HG03159 (cell line): ENCODE measurements around the gene ATRIP.
A peak's percentile ranks its signal among the peaks of the same experiment; 100 is the strongest.

Experiments used
- ATAC-seq: cut with Tn5 transposase; IDR thresholded peaks from one replicate; pipeline ENCODE4 v1.9.1; 2021; ENCODE audit warnings: mild to moderate bottlenecking, moderate library complexity; ENCODE audit not compliant: unreplicated experiment

Gene ATRIP

DNA sequence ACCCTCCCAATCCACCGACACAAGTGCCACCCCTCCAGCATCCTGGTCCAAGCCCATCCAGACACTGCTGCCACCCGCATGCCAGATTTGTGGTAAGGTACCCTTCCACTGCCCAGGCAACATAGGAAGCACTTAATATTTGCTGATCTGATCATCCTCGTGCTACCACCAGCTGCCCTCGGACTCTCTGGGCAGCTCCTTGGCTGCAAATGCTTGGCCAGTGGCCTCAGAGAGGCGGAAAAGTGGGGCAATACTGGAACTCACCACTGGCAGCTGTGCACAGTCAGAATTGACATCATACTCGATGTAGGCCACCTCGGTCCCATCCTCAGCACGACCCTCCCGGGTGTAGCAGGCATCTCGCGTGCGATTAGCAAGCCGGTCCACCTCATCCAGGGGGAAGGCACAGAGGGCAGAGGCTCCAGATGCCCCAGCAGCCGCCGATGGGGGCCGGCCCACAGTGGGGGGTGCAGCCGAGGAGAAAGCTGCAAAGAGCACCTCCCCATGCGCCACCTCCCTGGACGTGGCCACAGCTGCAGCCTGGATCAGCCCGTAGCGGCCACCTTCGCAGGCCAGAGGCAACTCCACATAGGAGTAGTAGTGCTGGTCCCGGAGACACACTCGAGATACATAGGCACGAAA, 23.2 kb upstream of the ATRIP start:
- ATAC-seq = no peak

DNA sequence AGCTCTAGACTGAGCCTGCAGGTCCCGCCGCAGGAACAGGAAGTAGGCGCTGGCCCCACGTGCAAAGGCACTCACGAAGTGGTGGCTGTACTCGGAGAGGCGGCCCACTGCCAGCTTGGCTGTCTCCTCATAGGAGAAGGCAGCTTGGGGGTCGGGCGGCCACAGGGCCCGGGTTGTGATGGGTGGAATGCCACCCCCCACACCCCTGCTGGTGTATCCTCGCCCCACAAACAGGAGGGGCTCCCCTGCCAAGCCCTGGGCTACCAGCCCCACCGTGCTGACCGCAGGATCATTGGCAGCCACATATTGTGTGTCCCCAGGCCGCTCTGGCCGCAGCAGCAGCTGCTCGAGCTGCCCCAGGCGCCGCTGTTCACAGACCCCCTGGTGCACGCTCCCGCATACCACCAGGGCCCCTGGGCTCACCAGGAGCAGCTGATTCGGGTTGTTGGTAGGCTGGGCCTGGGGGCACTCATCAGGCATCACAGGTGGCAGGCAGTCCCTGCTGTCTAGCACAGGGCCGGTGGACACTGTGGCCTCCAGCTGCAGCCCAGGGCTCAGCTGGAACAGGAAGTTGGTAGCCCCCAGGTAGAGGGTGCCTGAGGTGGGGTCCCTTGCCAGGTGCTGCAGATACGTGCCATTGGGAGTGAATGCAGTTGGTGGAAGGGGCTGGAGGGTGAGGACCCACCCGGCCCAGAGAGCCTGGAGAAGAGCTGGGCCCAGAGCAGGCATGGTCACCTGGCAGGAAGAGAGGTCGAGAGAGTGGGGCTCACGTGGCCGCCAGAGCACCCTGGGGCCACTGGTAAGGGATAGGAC, 22.4 kb upstream of the ATRIP start:
- ATAC-seq = no peak

DNA sequence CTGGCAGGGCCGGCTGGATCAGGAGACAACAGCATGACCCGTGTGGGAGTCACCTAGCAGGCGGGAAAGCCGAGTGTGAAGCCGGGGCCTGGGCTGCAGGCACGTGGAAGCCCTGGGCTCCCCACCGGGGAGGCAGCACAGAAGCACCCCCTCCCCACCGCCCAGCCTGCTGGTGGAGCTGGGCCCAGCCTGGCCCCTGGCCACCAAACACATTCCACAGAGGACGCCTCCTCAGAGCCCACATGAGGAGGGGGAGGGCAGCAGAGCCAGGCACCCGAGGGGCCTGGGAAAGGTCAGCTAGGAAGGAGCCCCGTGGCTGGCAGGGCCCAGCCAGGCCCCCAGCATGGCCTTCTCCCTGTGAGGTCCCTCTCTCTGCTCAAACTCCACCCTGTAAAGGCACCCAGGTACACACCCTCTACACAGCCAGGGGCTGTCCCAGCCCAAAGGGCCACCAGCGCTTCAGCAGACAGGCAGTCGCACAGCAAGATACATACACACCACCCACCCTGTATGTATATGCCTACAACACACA, 21.2 kb upstream of the ATRIP start:
- no peak for ATAC-seq

DNA sequence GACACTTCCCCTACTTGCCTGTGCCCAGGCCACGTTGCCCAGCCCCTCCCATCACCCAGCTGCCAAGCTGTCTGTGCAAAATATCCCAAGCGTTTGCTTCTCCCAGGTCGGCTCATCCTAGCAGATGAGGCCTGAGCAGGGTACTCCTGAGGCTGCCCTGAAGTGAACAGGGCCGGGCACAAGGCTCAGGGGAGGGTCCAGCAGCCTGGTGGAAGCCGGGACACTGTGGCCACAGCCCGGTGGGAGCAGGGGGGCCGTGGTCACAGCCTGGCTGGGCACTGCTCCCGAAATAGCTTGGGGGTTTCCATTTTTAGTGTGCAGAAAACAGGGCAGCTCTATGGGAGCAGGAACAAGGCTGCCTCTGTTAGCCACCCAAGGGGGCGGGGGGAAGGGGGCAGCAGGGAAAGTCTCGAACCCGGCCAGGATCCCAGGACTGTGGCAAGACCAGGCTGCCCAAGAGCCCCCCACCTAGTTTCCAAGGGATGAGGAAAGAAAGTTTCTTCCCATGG, 20.1 kb upstream of the ATRIP start:
- ATAC-seq = no peak

DNA sequence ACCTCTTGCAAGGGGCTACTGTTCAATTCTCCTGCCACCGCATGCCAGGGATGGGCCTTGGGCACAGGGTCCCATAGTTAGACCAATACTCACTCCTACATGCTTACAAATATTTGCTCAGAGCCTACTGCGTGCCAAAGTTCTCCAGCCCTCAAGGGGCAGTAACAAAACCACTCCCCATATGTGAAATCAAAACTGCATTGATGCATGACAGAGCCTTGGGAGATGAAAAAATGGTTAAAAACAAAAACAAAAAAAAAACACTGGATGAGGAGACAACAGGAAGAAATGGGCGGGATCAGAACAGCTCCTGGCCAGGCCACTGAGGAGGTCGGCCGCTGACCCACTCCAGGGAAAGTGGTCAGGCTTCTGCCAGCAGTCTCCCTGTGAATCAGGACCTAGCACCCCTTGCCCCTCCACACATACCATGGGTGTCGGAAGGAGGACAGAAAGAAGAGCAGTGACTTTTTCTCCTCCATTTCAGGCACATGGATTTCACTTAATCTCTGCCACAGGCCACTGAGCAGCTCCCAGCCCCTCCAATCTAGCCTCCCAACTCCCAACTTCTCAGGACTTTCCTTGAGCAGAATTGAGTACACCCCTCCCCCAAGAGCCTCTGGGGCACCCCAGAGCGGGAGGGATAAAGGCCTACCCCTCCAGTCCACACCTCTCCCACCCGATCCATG, 19.4 kb upstream of the ATRIP start:
- no peak for ATAC-seq

DNA sequence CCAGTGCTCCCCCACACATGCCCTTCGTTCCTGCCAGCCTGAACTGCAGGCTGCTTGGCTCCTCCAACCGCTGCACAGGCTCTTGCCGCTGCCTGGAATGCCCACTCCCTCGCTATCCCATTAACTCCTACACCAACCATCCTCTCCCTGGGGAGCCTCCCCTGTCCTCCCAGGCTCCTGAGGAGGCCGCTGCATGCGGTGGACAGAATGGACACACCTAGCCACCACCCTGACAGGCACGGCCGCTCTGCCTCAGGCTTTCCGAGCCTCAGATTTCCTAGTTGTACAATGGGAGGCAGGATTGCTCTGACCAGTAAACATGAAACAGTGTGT, 18.9 kb upstream of the ATRIP start:
- ATAC-seq = no peak

DNA sequence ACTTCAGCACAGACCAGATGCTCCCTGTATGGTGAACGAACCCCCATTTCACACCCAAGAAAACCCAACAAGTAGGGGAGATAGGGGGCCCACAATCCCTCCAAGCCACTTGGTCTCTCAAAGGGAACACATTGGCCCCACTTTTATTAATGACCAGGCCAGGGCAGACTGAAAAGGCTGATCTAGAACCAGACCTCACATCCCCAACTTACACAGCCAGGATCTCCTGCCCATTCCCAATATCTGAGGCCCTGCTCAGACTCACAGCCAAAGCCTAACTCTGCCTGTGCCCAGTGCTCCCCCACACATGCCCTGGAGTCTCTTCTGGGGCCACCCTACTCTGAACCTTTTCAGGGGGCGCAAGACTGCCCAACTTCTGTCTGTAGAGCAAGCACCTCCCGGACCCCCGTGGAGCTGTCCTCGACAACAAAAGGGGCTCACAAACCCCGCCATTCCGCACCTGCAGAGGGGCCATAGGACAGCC, 18.4 kb upstream of the ATRIP start:
- no peak for ATAC-seq

DNA sequence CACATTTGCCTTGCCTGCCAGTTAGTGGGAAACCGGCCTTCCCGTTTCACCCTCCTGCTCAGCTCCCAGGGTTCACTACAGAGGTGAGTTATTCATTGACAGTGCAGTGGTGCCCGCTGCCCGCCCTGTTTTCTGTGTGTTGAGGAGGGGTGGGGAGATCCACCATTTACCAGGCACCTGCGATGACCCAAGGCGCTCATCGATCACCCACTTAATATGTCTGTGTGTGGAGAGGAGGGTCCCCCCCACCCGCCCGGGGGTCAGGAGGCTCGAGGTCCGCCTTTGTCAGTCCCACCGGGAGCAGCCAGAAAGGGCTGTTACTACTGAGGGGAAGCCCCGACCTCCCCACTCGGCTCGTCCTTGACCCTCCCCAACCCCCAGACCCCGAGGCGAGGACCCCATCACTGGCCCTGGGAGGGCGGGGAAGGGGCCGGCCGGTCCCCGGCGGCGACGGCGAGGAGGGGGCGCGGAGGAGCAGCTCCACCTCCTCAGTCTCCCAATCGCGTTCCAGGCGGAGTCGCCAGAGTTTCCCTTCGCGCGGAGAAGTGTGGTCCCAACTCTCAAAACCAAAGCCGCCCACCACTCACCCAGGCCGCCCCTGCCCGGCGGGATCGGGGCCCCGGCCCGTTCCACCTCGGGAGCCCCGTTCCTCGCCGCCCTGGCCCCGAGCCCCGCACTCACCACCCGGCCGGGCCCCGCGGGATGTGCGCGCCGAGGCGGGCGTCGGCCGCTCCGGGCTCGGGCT, 17.8 kb upstream of the ATRIP start:
- peak; percentile 31 for ATAC-seq

DNA sequence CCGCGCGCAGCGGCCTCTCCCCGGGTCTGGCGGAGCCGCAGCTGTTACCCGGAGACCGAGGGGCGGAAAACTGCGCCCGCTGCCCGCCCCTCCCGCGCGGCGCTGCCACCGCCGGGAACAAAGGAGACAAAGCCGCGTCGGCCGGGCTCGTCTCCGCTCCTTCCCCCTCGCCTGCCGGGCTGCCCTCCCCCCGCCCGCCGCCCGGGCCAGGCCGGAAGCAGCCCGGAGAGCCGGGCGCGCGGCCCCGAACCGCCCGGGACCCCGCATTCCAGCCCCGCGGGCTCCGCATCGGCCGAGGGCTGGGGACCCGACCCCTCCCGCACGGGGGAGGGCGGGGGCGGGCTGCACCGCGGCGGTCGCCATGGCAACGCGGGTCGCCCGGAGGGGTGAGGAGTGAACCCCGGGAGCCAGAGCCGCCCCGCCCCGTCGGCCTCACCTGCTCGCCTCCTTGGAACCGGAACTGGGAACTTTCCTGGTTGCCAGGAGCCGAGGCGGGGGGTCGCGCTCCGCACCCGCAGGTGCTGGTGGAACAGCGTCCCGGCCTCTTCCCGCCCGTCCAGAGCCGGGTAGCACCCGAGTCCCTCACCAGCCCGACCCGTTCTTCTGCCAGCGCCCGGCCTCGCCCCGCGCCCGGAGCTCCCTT, 17.1 kb upstream of the ATRIP start:
- peak; percentile 45 for ATAC-seq

DNA sequence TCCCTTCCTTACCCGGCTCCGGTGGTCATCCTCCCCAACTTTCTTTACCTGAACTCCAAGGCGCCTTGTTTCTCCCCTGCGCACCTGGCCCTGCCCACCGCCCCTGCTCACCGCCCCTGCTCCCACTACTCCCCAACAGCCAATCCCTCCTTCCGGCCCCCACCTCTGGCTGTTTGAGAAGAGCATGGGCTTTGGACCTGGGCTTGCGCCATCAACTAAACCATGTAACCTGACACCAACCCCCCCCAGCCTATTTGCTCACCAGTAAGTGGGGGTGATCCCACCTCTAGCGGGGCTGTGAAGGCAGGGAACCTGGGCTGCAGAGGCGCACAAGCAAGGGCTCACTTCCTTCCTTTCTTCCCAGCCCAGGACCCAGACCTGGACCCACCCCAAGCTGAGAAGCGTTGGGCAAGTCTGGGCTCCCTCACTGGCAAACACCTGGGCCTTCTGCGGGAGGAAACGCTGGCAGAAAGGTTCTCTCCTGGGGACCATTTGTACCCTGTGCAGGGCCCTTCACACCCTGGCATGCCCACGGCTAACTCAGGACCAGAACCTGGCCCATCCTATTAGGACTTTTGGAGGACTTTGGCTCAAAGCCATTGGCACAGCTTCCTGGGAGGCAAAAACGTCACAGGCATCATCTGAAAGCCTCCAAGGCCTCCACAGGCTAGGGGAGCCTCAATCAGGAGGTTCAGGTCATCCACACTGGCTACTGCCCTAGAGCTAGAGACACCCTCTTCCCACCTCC, 16.4 kb upstream of the ATRIP start, which contains the start of gene PLXNB1:
Gene PLXNB1 (minus strand): TSS at position 127 of the 748 bp plus-strand sequence. CDS start 5,475 bp downstream, outside the sequence.
- no peak for ATAC-seq

DNA sequence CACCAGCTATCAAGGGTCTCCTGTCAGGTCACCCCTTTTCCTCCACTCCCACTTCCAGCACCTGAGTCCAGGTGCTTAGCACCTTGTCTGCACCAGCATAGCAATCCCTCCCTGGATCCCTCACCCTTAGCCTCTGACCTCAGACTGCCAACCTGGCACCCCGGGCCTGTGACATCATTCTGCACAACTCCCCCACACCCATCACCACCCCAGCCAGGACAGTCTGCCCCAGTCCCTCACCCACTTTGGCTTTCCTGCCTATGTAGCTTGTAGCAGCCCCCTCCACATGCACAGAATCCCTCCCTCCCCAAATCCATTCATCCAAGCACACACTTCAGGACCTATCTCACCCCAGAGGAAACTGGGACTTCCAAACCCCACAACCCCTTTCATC, 15.8 kb upstream of the ATRIP start:
- ATAC-seq = no peak

DNA sequence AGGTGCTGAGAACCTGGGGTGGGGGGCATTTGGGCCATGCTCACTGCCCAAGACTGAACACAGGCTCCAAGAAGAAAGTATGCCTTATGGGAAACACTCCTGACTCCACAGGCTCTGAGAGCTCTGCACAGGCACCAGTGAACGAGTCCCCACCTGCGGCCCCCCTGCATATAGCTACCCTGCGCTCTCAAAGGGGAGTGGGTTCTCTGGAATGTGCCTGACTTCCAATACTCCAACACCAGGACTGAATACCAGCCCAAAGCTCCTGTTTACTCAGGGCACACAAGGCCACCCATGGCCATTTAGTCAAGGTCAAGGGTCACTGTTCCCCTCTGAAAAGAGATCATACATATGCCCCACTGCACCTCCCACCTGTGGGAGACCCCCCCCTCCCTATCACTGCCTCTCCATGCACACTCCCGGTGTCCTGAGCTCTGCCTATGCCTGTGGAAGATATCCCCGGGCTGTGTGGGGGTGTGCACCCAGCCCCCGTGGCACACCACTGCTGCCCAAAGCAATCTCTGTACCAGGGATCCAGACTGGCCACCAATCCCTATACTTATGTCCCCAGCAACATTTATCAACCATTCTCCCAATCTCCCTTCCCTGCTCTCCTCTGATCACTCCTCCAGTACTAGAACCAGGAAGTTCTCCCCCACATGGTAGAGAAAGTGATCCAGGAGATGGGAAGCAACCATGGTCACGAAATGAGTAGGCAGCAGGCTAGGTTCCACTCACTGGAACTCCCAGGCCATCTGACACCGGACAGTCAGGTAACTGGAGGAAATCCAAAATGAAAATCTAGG, 15.1 kb upstream of the ATRIP start:
- ATAC-seq = no peak

DNA sequence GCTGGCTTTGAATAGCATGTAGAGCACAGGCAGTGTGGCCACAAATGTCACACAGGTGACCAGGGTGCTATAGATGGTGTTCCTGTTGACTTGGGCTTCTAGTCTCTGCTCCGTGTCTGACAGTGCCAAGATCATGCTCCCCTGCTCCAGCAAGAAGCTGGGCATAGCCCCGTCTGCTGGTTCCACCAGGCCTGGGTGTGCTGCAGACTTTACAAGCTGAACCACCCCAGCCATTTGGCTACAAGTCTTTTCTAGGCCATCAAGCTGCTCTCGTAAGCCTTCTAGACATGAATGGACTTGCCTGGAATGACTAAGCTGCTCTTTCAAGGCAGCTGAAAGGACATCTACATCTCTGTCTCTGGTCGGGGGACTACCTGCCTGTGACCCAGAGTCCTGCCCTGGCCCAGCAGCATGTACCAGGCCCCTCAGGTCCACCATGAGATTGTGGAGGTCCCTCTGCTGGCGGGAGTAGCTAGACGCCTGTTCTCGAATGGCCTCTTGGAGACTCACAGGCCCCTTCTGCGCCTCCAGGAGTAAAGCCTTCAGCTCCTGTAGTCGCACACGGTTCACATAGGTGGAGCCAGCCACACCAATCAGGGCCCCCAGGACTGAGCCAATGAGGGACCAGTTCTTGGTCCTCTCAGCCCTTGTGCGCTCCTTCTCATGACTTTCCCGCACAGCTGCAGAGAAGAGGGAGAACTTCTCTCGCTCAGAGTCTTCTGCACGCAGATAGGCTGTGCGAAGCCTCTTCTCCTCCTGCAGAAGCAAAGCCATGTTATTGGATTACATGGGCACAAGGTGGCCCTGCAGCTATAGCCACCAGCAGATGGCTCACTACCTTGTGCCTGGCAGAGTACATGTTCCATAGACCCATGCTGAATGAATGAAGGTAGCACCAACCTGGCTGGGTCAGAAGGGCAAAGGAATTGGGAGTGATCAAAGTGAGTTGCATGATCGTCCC, 13.8 kb upstream of the ATRIP start:
- ATAC-seq = no peak

DNA sequence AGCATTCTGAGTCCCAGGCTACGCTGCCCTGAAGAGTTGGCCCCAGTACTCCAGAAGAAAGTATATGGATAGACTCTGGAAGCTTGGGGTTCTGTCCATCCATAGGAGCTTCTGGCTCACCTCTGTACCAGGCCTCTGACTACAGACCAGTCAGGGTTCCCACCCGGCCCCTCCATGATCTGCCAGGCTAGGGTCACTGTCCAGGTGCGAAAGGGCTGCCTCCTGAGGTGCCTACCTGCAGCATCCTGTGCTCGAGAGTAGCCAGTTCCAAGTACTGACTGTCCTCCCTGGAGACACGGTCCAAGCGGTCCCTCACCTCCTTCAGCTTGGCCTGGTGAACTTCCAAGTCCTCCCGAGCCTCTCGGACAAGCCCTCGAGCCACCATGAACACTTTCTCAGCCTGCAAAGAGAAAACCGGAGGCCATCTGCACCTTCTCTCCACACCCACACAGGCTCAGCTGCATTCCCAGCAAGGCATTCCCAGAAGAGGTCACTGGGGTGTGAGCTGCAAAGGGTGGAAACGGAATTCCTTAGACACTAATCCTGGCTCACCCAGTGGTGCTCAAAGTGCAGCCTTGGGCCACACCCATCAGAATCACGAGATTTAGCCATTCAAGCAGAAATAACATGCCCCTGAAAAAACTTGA, 12.9 kb upstream of the ATRIP start:
- no peak for ATAC-seq

DNA sequence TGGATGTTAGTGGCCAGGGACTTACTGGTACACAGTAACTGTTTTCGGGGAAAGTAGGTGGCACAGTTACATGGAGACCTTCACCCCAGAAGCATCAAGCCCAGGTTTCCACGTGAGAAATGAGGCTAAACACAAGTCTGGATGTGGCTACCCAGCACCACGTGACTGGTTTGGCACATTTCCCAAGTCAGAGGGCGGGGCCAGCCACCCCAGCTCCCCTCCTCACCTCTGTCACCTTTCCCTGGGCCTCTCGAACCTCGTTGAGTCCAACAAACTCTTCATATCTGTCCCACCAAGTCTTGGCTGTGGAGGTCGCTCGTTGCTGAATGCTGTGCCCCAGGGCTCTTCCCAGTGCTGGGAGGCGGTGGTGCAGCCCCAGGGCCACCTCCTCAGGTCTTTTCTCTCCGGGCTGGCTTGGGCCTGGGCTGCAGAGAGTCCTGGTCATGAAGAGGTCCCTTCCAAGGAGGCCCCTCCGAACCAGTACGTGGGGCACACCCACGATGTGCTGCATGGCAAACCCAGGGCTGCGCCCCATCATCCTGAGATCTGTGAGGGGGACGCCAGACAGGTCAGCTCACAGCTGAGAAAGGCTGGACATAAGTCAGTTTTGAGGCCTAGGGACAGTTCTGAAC, 11.8 kb upstream of the ATRIP start:
- no peak for ATAC-seq

DNA sequence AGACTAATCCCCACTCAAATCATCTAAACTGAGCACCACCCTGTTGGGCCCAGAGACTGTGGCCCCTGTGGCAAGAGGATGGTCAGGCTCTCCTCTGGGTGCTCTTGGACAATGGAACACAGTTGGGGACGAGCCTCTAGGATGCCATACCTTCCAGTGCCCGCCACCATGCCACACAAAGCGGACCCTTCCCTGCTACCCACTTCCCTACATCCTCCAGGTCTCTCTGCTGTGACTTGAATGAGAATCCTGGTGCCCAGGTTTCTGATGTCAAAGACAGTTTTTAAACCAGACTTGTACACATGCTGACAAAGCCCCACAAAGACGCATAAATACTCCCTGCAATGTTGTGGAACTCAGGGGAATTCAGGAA, 11.3 kb upstream of the ATRIP start:
- ATAC-seq = no peak
